ENCODE data around the gene TTLL3. TPM values are rescaled to one million over a fixed set of nuclear protein-coding genes. Genes with fewer than 3 reads are reported as not detected.

The TTLL3 gene
- total and polyA plus RNA-seq, 2 donors from 2014 or later = 27.5 to 61.0 TPM

DNA sequence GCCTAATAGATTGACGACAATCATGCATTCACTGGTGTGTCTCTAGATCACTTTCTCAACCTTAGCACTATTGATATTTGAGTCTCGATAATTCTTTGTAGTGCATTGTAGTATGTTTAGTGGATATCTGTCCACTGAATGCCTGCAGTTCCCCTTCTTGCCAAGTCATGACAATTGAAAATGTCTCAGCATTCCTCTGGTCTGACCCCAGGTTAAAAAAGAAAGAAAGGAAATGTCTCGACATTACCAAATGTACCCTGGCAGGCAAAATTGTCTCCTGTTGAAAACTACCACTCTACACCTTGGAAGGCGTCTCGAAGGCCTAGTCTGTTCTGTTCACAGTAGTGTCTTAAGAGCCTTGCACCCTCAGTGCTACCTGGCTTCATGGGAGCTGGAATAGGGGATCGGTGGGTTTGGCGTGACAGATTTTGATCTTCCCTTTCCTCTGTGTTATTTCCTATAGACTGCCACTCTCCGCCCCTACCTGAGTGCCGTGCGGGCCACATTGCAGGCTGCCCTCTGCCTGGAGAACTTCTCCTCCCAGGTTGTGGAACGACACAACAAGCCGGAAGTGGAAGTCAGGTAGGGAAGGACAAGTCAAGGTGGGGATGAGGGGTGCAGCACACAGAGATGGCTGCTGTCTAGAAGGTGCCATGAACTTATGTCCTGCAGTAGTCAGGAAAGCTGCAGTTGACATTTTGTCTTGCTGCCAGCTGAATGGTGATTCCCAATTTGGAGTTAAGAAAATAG, 12.7 kb upstream of the TTLL3 start:
- Histone ChIP-seq H3K36me3 (ENCODE audit: control insufficient read depth in 2 of 3, insufficient read depth in 3 of 3, low read length in 3 of 3) (peaks cover 15 to 38% (median 29%) of the 10 kb centered on the region in 3 donors), H3K9me3 (ENCODE audit: control insufficient read depth in 2 of 3, insufficient read depth in 1 of 3, low read length in 3 of 3) (no peaks in the 10 kb centered on the region), H3K27me3 (ENCODE audit: control insufficient read depth, insufficient read depth, low read length) (no peaks in the 10 kb centered on the region), H3K4me3 (ENCODE audit: low read length in 3 of 3) (no peak overlapping the region), H3K27ac (ENCODE audit: low read depth in 2 of 2, low read length in 2 of 2) (no peak overlapping the region), H3K9ac (ENCODE audit: low read length in 3 of 3) (no peak overlapping the region), H3K4me1 (ENCODE audit: control insufficient read depth in 2 of 3, insufficient read depth in 2 of 3, low read depth in 1 of 3, low read length in 3 of 3) (peaks cover 0 to 7% (median 4%) of the 10 kb centered on the region in 3 donors)
- FAIRE-seq (no peak), DNase-seq (no peak)
- TF ChIP-seq, protein P1, sequence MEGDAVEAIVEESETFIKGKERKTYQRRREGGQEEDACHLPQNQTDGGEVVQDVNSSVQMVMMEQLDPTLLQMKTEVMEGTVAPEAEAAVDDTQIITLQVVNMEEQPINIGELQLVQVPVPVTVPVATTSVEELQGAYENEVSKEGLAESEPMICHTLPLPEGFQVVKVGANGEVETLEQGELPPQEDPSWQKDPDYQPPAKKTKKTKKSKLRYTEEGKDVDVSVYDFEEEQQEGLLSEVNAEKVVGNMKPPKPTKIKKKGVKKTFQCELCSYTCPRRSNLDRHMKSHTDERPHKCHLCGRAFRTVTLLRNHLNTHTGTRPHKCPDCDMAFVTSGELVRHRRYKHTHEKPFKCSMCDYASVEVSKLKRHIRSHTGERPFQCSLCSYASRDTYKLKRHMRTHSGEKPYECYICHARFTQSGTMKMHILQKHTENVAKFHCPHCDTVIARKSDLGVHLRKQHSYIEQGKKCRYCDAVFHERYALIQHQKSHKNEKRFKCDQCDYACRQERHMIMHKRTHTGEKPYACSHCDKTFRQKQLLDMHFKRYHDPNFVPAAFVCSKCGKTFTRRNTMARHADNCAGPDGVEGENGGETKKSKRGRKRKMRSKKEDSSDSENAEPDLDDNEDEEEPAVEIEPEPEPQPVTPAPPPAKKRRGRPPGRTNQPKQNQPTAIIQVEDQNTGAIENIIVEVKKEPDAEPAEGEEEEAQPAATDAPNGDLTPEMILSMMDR (IDR thresholded peaks at IDR 0.05; ENCODE audit: borderline replicate concordance, extremely low read depth, insufficient read depth) = no peak
- intact Hi-C loops (cut with DNase I) = no loop called here

DNA sequence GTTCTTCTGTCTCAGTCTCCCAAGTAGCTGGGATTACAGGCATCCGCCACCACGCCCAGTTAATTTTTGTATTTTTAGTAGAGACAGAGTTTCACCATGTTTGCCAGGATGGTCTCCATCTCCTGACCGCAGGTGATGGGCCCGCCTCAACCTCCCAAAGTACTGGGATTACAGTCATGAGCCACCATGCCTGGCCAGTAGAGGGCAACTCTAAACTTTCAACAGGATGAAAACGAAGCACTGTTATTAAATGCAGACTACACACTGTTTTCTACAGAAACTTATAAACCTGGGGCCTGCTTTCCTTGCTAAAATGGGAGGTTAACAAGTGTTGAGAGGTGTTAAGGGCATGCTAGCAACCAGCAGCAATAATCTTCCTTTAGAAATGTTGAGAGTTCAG, 9.5 kb upstream of the TTLL3 start:
- intact Hi-C loops (cut with DNase I) = no loop called here
- no peak overlapping the region for H3K9ac ChIP-seq (ENCODE audit: low read length in 3 of 3)
- DNase-seq = no peak
- TF ChIP-seq, protein P1 (IDR thresholded peaks at IDR 0.05; ENCODE audit: borderline replicate concordance, extremely low read depth, insufficient read depth) = peak; percentile 14
- no peak overlapping the region for H3K27ac ChIP-seq (ENCODE audit: low read depth in 2 of 2, low read length in 2 of 2)
- H3K4me1 ChIP-seq (ENCODE audit: control insufficient read depth in 2 of 3, insufficient read depth in 2 of 3, low read depth in 1 of 3, low read length in 3 of 3) = peaks cover 0 to 9% (median 6%) of the 10 kb centered on the region in 3 donors
- H3K27me3 ChIP-seq (ENCODE audit: control insufficient read depth, insufficient read depth, low read length) = no peaks in the 10 kb centered on the region
- H3K4me3 ChIP-seq (ENCODE audit: low read length in 3 of 3) = no peak overlapping the region
- FAIRE-seq = no peak
- peaks cover 22 to 55% (median 47%) of the 10 kb centered on the region in 3 donors for H3K36me3 ChIP-seq (ENCODE audit: control insufficient read depth in 2 of 3, insufficient read depth in 3 of 3, low read length in 3 of 3)
- no peaks in the 10 kb centered on the region for H3K9me3 ChIP-seq (ENCODE audit: control insufficient read depth in 2 of 3, insufficient read depth in 1 of 3, low read length in 3 of 3)

DNA sequence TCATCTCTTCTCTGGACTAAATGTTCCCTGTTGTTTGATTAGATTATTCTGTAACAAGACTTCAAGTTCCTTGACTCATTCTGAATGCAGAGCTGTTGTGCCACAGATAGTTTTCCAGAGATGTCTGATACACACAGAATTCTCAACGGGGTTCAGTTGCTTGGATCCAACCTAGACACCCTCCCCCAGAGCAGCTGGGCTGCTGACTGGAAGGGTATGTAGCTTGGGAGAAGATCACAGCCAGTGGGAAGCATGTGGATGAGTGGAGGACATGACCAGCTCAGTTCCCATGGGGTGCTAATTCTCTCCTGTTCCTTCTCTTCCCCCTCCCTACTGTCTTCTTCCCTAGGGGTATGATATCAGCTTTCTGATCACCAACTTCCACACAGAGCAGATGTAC, 6.6 kb upstream of the TTLL3 start:
- H3K36me3 ChIP-seq (ENCODE audit: control insufficient read depth in 2 of 3, insufficient read depth in 3 of 3, low read length in 3 of 3) = peaks cover 16 to 46% (median 39%) of the 10 kb centered on the region in 3 donors
- FAIRE-seq = no peak

More for the DNA sequence above, 6.6 kb upstream of the TTLL3 start:
- Histone ChIP-seq H3K9me3 (ENCODE audit: control insufficient read depth in 2 of 3, insufficient read depth in 1 of 3, low read length in 3 of 3) (no peaks in the 10 kb centered on the region), H3K4me1 (ENCODE audit: control insufficient read depth in 2 of 3, insufficient read depth in 2 of 3, low read depth in 1 of 3, low read length in 3 of 3) (peaks cover 0 to 13% (median 6%) of the 10 kb centered on the region in 3 donors), H3K27me3 (ENCODE audit: control insufficient read depth, insufficient read depth, low read length) (no peaks in the 10 kb centered on the region), H3K27ac (ENCODE audit: low read depth in 2 of 2, low read length in 2 of 2) (no peak overlapping the region), H3K9ac (ENCODE audit: low read length in 3 of 3) (no peak overlapping the region), H3K4me3 (ENCODE audit: low read length in 3 of 3) (no peak overlapping the region)
- TF ChIP-seq, protein P1 (IDR thresholded peaks at IDR 0.05; ENCODE audit: borderline replicate concordance, extremely low read depth, insufficient read depth) = no peak
- intact Hi-C loops (cut with DNase I) = no loop called here
- no peak for DNase-seq

Measured in kidney (tissue), 14 donors.